Mucosa of descending colon (tissue), 3 donors: Measurements from ENCODE around the gene FRMD1. TPM values are rescaled to one million over a fixed set of nuclear protein-coding genes. Genes with fewer than 3 reads are reported as not detected.

ENCODE experiments used
- ATAC-seq: fragments of 200-7000 bp; cut with Tn5 transposase; one replicate; pipeline ENCODE4 v1.9.1; 2020; ENCODE audit warnings: mild to moderate bottlenecking, moderate library complexity
- DNase-seq, 3 donors: peaks; one replicate each; pipeline ENCODE4 v3.0.0-alpha.2; 2020
- H3K36me3 ChIP-seq: fragments of 200-600 bp; one replicate; pipeline ENCODE4 v1.8.0; 2021; ENCODE audit warnings: low read depth, mild to moderate bottlenecking
- H3K4me1 ChIP-seq: fragments of 200-600 bp; one replicate; pipeline ENCODE4 v1.8.0; 2021; ENCODE audit warnings: low read depth, mild to moderate bottlenecking
- H3K4me3 ChIP-seq: fragments of 200-600 bp; one replicate; pipeline ENCODE4 v1.8.0; 2021; ENCODE audit warnings: mild to moderate bottlenecking
- H3K9me3 ChIP-seq: fragments of 200-600 bp; one replicate; pipeline ENCODE4 v1.8.0; 2021; ENCODE audit warnings: mild to moderate bottlenecking
- CTCF ChIP-seq: fragments of 200-600 bp; IDR thresholded peaks from one replicate; pipeline ENCODE4 v1.8.0; 2022; ENCODE audit warnings: antibody characterized with exemption, mild to moderate bottlenecking
- intact Hi-C, 2 donors: fragments of 100-400 bp; cut with DNase I in 1 of 2; cut with micrococcal nuclease in 1 of 2; formaldehyde crosslinking; loops; one replicate each; pipeline versions ENCODE4 v1.11.0 to v1.11.1; 2022; cut with DNase I, micrococcal nuclease
- total RNA-seq, 3 donors: library from RNA; stranded (reverse); fragmentation: NEBNext Ultra II Directional in 2 of 3; extraction: Animal tissue kit (Norgen Biotek cat#: 25700) in 2 of 3; gene quantifications; one replicate each; pipeline versions ENCODE4 v1.2.1 to v1.2.4, GENCODE V29; 2021 to 2023
- donor health status: DM: no; HTN: no; CAD: no; lungs with moderate emphysema.
- donor health status: DM: no; HTN: no; CAD: no.
- donor health status: DM: no; HTN: yes; CAD: no.

Gene FRMD1
- total RNA-seq, 3 donors from 2014 or later: 14.3 to 57.5 (median 17.1) TPM

- DNase-seq (peak in 1 of 3 donors; percentile 0), ATAC-seq (no peak)
- intact Hi-C loops: no loop called here
- H3K4me1 ChIP-seq: peaks cover 13% of the 10 kb centered on the region
- no peak for TF ChIP-seq CTCF
- H3K9me3 ChIP-seq: peaks cover 18% of the 10 kb centered on the region
- no peaks in the 10 kb centered on the region for H3K36me3 ChIP-seq
- no peak overlapping the region for H3K4me3 ChIP-seq
Observed at GRCh38 chr6:168014428-168014827, 64.6 kb downstream of the FRMD1 start.

GRCh38 chr6:168013250-168013915, 65.6 kb downstream of the FRMD1 start:
- no peak overlapping the region for H3K4me3 ChIP-seq
- H3K4me1 ChIP-seq: peaks cover 13% of the 10 kb centered on the region
- ATAC-seq: no peak
- peaks cover 18% of the 10 kb centered on the region for H3K9me3 ChIP-seq
- peak in 1 of 3 donors; percentile 0 for DNase-seq
- TF ChIP-seq CTCF: no peak
- H3K36me3 ChIP-seq: no peaks in the 10 kb centered on the region
- intact Hi-C loops: no loop called here

GRCh38 chr6:168012431-168013249, 66.4 kb downstream of the FRMD1 start:
- intact Hi-C loops: no loop called here
- no peak overlapping the region for H3K4me3 ChIP-seq
- no peak for TF ChIP-seq CTCF
- peaks cover 13% of the 10 kb centered on the region for H3K4me1 ChIP-seq
- DNase-seq (peak in 1 of 3 donors; percentile 0), ATAC-seq (no peak)
- peaks cover 18% of the 10 kb centered on the region for H3K9me3 ChIP-seq
- H3K36me3 ChIP-seq: no peaks in the 10 kb centered on the region

- no peak for ATAC-seq
- H3K4me1 ChIP-seq: peaks cover 7% of the 10 kb centered on the region
- H3K9me3 ChIP-seq: peaks cover 18% of the 10 kb centered on the region
- no peak for DNase-seq
- intact Hi-C loops: no loop called here
- no peak overlapping the region for H3K4me3 ChIP-seq
- no peak for TF ChIP-seq CTCF
- H3K36me3 ChIP-seq: no peaks in the 10 kb centered on the region
Observed at GRCh38 chr6:168011291-168011690, 67.7 kb downstream of the FRMD1 start.

GRCh38 chr6:168009331-168009730, 69.7 kb downstream of the FRMD1 start:
- no peak for TF ChIP-seq CTCF
- Histone ChIP-seq H3K4me1 (no peaks in the 10 kb centered on the region), H3K9me3 (peaks cover 18% of the 10 kb centered on the region), H3K4me3 (no peak overlapping the region), H3K36me3 (no peaks in the 10 kb centered on the region)
- no peak for DNase-seq
- ATAC-seq: no peak
- intact Hi-C loops: no loop called here
